ENCODE data around the gene OPALIN.

Gene OPALIN

DNA sequence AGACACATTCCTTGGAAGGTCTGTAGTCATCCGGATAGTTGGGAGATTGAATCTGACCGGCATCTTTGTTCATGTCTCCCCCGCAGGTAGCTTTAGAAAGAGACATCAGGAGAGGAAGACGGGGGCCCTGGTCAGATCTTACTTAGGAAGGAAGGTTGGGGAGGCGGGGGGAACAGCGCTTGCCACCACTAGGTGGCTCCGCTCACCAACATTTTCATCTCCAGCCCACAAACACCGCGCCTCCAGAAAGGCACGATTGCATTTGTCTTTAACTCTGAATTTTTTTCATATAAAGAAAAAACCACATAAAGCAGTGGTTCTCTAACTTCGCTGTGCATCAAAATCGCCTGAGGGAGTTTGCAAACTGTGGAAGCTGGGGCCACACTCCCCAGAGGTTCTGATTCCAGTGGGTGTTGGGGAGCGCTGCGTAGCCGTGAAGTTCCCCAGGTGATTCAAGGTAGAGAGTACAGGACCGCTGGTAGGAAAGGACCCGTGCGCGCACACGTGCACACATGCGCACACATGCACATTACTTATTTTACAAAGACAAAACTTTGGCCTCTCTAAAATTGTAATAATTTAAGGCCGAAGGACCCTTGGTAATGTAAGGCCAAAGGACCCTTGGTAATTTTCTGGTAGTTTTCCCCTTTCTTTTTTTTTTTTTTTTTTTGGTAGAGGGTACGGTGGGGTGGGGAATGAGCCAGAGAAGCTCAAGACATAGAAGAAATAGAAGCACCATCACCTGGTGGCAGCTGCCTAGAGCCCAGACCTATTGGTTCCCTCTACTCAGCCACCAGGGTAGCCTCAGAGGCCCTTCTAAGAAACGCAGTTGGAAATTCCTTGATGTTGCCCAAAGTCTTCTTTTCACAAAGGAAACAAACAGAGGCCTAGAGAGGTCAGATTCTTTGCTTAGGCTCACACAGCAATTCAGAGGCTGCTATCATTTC lies 37.4 kb upstream of the OPALIN start:
- Histone ChIP-seq H3K9ac (ENCODE audit: insufficient read length) (no peak overlapping the region), H3K9me3 (ENCODE audit: low read depth, low read length) (no peaks in the 10 kb centered on the region), H3K4me3 (no peak overlapping the region), H3K27ac (no peak overlapping the region), H3K36me3 (ENCODE audit: insufficient read depth, low read length) (no peaks in the 10 kb centered on the region)
- DNase-seq (ENCODE audit: low read depth, low spot score), result no peak
- TF ChIP-seq FOXP2 (optimal IDR thresholded peaks at IDR 0.05; ENCODE audit: control extremely low read depth, extremely low read length, insufficient read depth) (no peak), EZH2 (IDR thresholded peaks at IDR 0.05) (no peak), POLR2AphosphoS5 (IDR thresholded peaks at IDR 0.05; ENCODE audit: borderline replicate concordance, low read depth, low read length) (no peak)

DNA sequence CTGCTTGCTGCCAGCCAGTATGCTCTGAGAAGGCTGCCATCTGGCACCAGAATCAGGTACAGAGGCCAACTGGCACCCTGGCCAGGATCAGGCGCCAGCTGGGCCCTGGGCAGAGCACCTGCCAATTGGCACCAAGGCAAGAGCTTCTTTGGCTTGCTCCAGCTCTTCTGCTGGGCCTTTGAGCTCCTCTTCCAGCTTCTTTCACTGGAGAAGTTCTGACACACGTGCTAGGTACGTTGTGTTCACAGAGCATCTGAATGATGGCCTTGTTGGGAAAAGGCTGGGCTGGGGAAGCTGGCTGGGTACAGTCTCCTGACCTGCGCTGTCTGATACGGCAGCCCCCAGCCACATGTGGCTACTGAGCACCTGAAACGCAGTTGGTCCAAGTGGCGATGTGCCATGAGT lies 31.7 kb upstream of the OPALIN start:
- no peak for DNase-seq (ENCODE audit: low read depth, low spot score)
- no peak overlapping the region for H3K4me3 ChIP-seq
- no peak overlapping the region for H3K27ac ChIP-seq
- H3K36me3 ChIP-seq (ENCODE audit: insufficient read depth, low read length), result no peaks in the 10 kb centered on the region
- no peak for TF ChIP-seq POLR2AphosphoS5 (IDR thresholded peaks at IDR 0.05; ENCODE audit: borderline replicate concordance, low read depth, low read length)
- TF ChIP-seq EZH2 (IDR thresholded peaks at IDR 0.05), result no peak
- no peak for TF ChIP-seq FOXP2 (optimal IDR thresholded peaks at IDR 0.05; ENCODE audit: control extremely low read depth, extremely low read length, insufficient read depth)
- H3K9ac ChIP-seq (ENCODE audit: insufficient read length), result no peak overlapping the region
- H3K9me3 ChIP-seq (ENCODE audit: low read depth, low read length), result no peaks in the 10 kb centered on the region

- H3K9me3 ChIP-seq (ENCODE audit: low read depth, low read length), result no peaks in the 10 kb centered on the region
- H3K27ac ChIP-seq, result no peak overlapping the region
Observed at GRCh38 chr10:96389785-96390184, 31.0 kb upstream of the OPALIN start.

DNA sequence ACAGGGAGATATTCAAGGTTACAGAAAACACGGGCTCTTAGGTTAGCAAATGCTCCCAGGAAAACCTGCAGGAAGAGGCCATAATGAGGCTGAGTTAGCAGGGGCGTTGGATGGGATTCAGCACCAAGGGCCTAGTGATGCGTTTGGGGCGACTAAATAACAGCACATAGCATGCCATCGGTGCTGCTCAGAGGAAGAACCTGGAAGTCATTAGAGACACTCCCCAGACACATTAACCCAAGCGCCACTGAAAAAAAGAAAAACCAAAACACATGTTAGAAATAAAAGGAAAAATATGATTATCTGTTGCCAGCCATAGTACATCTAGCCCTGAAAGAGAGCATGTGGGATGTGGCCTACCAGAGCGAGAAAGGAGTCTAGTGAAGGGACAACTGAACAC lies 28.8 kb upstream of the OPALIN start:
- TF ChIP-seq FOXP2 (optimal IDR thresholded peaks at IDR 0.05; ENCODE audit: control extremely low read depth, extremely low read length, insufficient read depth) (no peak), POLR2AphosphoS5 (IDR thresholded peaks at IDR 0.05; ENCODE audit: borderline replicate concordance, low read depth, low read length) (no peak), EZH2 (IDR thresholded peaks at IDR 0.05) (no peak)
- H3K4me3 ChIP-seq, result no peak overlapping the region
- no peak for DNase-seq (ENCODE audit: low read depth, low spot score)
- no peaks in the 10 kb centered on the region for H3K9me3 ChIP-seq (ENCODE audit: low read depth, low read length)
- H3K36me3 ChIP-seq (ENCODE audit: insufficient read depth, low read length), result no peaks in the 10 kb centered on the region
- no peak overlapping the region for H3K27ac ChIP-seq
- no peak overlapping the region for H3K9ac ChIP-seq (ENCODE audit: insufficient read length)

More at GRCh38 chr10:96389785-96390184, 31.0 kb upstream of the OPALIN start:
- DNase-seq (ENCODE audit: low read depth, low spot score), result no peak
- no peak overlapping the region for H3K9ac ChIP-seq (ENCODE audit: insufficient read length)
- no peaks in the 10 kb centered on the region for H3K36me3 ChIP-seq (ENCODE audit: insufficient read depth, low read length)
- TF ChIP-seq EZH2 (IDR thresholded peaks at IDR 0.05) (no peak), FOXP2 (optimal IDR thresholded peaks at IDR 0.05; ENCODE audit: control extremely low read depth, extremely low read length, insufficient read depth) (no peak), POLR2AphosphoS5 (IDR thresholded peaks at IDR 0.05; ENCODE audit: borderline replicate concordance, low read depth, low read length) (no peak)
- H3K4me3 ChIP-seq, result no peak overlapping the region

DNA sequence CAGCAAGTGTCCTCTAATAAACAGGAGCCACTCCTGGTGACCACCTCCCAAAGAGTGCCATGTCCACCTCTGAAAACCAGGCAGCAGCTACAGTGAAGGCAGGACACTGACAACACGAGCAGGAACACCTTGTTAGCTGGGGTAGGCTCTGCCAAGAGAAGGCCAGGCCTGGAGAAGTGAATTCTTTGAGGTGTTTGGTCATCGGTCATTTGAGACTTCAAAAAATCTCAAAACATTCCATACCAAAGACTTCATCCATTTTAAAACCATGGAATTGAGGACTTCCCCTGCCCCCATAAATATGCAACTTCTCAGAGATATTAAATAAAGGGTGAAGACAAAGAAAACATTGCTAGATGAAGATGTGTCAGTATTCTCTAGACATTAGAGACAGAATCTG lies 28.4 kb upstream of the OPALIN start:
- H3K36me3 ChIP-seq (ENCODE audit: insufficient read depth, low read length), result no peaks in the 10 kb centered on the region
- TF ChIP-seq FOXP2 (optimal IDR thresholded peaks at IDR 0.05; ENCODE audit: control extremely low read depth, extremely low read length, insufficient read depth), result no peak
- TF ChIP-seq EZH2 (IDR thresholded peaks at IDR 0.05), result no peak
- TF ChIP-seq POLR2AphosphoS5 (IDR thresholded peaks at IDR 0.05; ENCODE audit: borderline replicate concordance, low read depth, low read length), result no peak
- no peak overlapping the region for H3K27ac ChIP-seq
- H3K4me3 ChIP-seq, result no peak overlapping the region
- H3K9ac ChIP-seq (ENCODE audit: insufficient read length), result no peak overlapping the region
- no peaks in the 10 kb centered on the region for H3K9me3 ChIP-seq (ENCODE audit: low read depth, low read length)
- DNase-seq (ENCODE audit: low read depth, low spot score), result no peak

DNA sequence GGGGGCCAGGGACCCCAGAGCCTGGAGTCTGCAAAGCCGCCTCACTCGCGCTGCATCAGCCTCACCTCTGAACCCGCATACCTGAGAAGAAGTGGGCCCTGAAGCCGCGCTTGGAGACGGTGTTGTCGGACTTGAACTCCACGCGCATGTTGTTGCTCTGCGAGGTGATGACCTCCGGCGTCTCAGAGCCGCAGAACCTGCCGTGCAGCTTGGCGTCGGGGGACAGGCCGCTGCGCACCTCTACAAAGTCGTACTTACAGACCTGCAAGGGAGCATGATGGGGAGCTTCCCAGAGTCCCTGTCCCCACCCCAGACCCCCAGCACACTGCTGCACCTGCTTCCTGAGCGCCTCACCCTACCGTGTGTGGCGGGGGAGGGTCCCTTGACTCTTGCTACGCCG lies 25.7 kb upstream of the OPALIN start:
- Histone ChIP-seq H3K9me3 (ENCODE audit: low read depth, low read length) (no peaks in the 10 kb centered on the region), H3K4me3 (no peak overlapping the region), H3K36me3 (ENCODE audit: insufficient read depth, low read length) (no peaks in the 10 kb centered on the region), H3K9ac (ENCODE audit: insufficient read length) (no peak overlapping the region), H3K27ac (no peak overlapping the region)
- TF ChIP-seq POLR2AphosphoS5 (IDR thresholded peaks at IDR 0.05; ENCODE audit: borderline replicate concordance, low read depth, low read length), result no peak
- TF ChIP-seq FOXP2 (optimal IDR thresholded peaks at IDR 0.05; ENCODE audit: control extremely low read depth, extremely low read length, insufficient read depth), result no peak
- TF ChIP-seq EZH2 (IDR thresholded peaks at IDR 0.05), result no peak
- no peak for DNase-seq (ENCODE audit: low read depth, low spot score)

- no peaks in the 10 kb centered on the region for H3K9me3 ChIP-seq (ENCODE audit: low read depth, low read length)
- TF ChIP-seq FOXP2 (optimal IDR thresholded peaks at IDR 0.05; ENCODE audit: control extremely low read depth, extremely low read length, insufficient read depth) (no peak), EZH2 (IDR thresholded peaks at IDR 0.05) (no peak), POLR2AphosphoS5 (IDR thresholded peaks at IDR 0.05; ENCODE audit: borderline replicate concordance, low read depth, low read length) (no peak)
- H3K36me3 ChIP-seq (ENCODE audit: insufficient read depth, low read length), result no peaks in the 10 kb centered on the region
- H3K27ac ChIP-seq, result no peak overlapping the region
- DNase-seq (ENCODE audit: low read depth, low spot score), result no peak
- no peak overlapping the region for H3K4me3 ChIP-seq
- no peak overlapping the region for H3K9ac ChIP-seq (ENCODE audit: insufficient read length)
Observed at GRCh38 chr10:96380821-96381220, 22.0 kb upstream of the OPALIN start.

GRCh38 chr10:96379758-96380157 lies 21.0 kb upstream of the OPALIN start:
- H3K27ac ChIP-seq, result no peak overlapping the region
- H3K36me3 ChIP-seq (ENCODE audit: insufficient read depth, low read length), result no peaks in the 10 kb centered on the region
- DNase-seq (ENCODE audit: low read depth, low spot score), result no peak
- H3K4me3 ChIP-seq, result no peak overlapping the region
- TF ChIP-seq FOXP2 (optimal IDR thresholded peaks at IDR 0.05; ENCODE audit: control extremely low read depth, extremely low read length, insufficient read depth), result no peak
- no peak for TF ChIP-seq EZH2 (IDR thresholded peaks at IDR 0.05)
- TF ChIP-seq POLR2AphosphoS5 (IDR thresholded peaks at IDR 0.05; ENCODE audit: borderline replicate concordance, low read depth, low read length), result no peak
- no peaks in the 10 kb centered on the region for H3K9me3 ChIP-seq (ENCODE audit: low read depth, low read length)
- H3K9ac ChIP-seq (ENCODE audit: insufficient read length), result no peak overlapping the region

Measured in SK-N-MC (cell line).